Trophoblast cell (in vitro differentiated cells and primary cell): ENCODE data around the gene KIAA0513.

Source experiments
- DNase-seq, 2 donors: peaks; one replicate each; pipeline ENCODE4 v3.0.0-alpha.2; 2016
- H2AFZ ChIP-seq: 2 replicates; pipeline ENCODE4 v1.6.1; 2013; ENCODE audit warnings: low read length, moderate library complexity, mild to moderate bottlenecking; ENCODE audit not compliant: insufficient read depth, poor library complexity
- H2AK5ac ChIP-seq: 2 replicates; pipeline ENCODE4 v1.6.1; 2013; ENCODE audit warnings: mild to moderate bottlenecking, low read length
- H2BK120ac ChIP-seq: 2 replicates; pipeline ENCODE4 v1.6.1; 2013; ENCODE audit warnings: low read length, mild to moderate bottlenecking, moderate library complexity; ENCODE audit not compliant: insufficient read depth, poor library complexity
- H2BK12ac ChIP-seq: 2 replicates; pipeline ENCODE4 v1.6.1; 2013; ENCODE audit warnings: mild to moderate bottlenecking, low read length, moderate library complexity
- H2BK5ac ChIP-seq: 2 replicates; pipeline ENCODE4 v1.6.1; 2013; ENCODE audit warnings: low read length, low read depth, moderate library complexity, mild to moderate bottlenecking; ENCODE audit not compliant: poor library complexity
- H3K14ac ChIP-seq: 2 replicates; pipeline ENCODE4 v1.6.1; 2013; ENCODE audit warnings: mild to moderate bottlenecking, low read length
- H3K18ac ChIP-seq: 2 replicates; pipeline ENCODE4 v1.6.1; 2013; ENCODE audit warnings: mild to moderate bottlenecking, low read length
- H3K23ac ChIP-seq: 2 replicates; pipeline ENCODE4 v1.6.1; 2013; ENCODE audit warnings: low read length
- H3K27ac ChIP-seq: 2 replicates; pipeline ENCODE4 v1.5.1; 2013; ENCODE audit warnings: low read depth, mild to moderate bottlenecking, inconsistent platforms, low read length, moderate library complexity
- H3K27me3 ChIP-seq: 2 replicates; pipeline ENCODE4 v1.6.1; 2013; ENCODE audit warnings: inconsistent platforms, mild to moderate bottlenecking, low read length, moderate library complexity; ENCODE audit not compliant: insufficient read depth
- H3K36me3 ChIP-seq, 2 experiments: 1 replicate in 1 of 2; 2 replicates in 1 of 2; pipeline ENCODE4 v1.6.1; 2013; ENCODE audit warnings: low read length in 2 of 2, mild to moderate bottlenecking in 2 of 2, moderate library complexity in 1 of 2; ENCODE audit not compliant: insufficient read depth in 2 of 2, control insufficient read depth in 1 of 2
- H3K4ac ChIP-seq: 2 replicates; pipeline ENCODE4 v1.6.1; 2013; ENCODE audit warnings: low read depth, mild to moderate bottlenecking, low read length, moderate library complexity
- H3K4me1 ChIP-seq, 2 experiments: 1 replicate in 1 of 2; 2 replicates in 1 of 2; pipeline ENCODE4 v1.6.1; 2013; ENCODE audit warnings: low read length in 2 of 2, mild to moderate bottlenecking in 2 of 2, moderate library complexity in 1 of 2; ENCODE audit not compliant: insufficient read depth in 2 of 2, control insufficient read depth in 1 of 2
- H3K4me2 ChIP-seq: 2 replicates; pipeline ENCODE4 v1.6.1; 2013; ENCODE audit warnings: inconsistent platforms, mild to moderate bottlenecking, low read length, moderate library complexity
- H3K4me3 ChIP-seq: 2 replicates; pipeline ENCODE4 v1.5.1; 2013; ENCODE audit warnings: mild to moderate bottlenecking, low read depth, low read length, inconsistent platforms
- H3K79me1 ChIP-seq: one replicate; pipeline ENCODE4 v1.6.1; 2013; ENCODE audit warnings: low read length
- H3K79me2 ChIP-seq: 2 replicates; pipeline ENCODE4 v1.6.1; 2013; ENCODE audit warnings: low read length, mild to moderate bottlenecking; ENCODE audit not compliant: control insufficient read depth, insufficient read depth, poor library complexity
- H3K9ac ChIP-seq: 2 replicates; pipeline ENCODE4 v1.6.1; 2013; ENCODE audit warnings: mild to moderate bottlenecking, low read length
- H3K9me3 ChIP-seq: 2 replicates; pipeline ENCODE4 v1.6.1; 2013; ENCODE audit warnings: low read depth, mild to moderate bottlenecking, control low read depth, inconsistent platforms, low read length; ENCODE audit not compliant: insufficient read depth
- H4K12ac ChIP-seq: 2 replicates; pipeline ENCODE4 v1.6.1; 2013; ENCODE audit warnings: low read depth, mild to moderate bottlenecking, low read length, moderate library complexity
- H4K8ac ChIP-seq: 2 replicates; pipeline ENCODE4 v1.6.1; 2013; ENCODE audit warnings: low read depth, mild to moderate bottlenecking, low read length, moderate library complexity
- H4K91ac ChIP-seq: one replicate; pipeline ENCODE4 v1.6.1; 2013; ENCODE audit warnings: low read depth, mild to moderate bottlenecking, low read length, moderate library complexity
- WGBS: extraction: QIAGEN DNeasy Blood & Tissue Kit; methylation state at CpG from one replicate; pipeline ENCODE4 v1.1.7; 2013; ENCODE audit warnings: missing lambda C conversion rate; ENCODE audit not compliant: insufficient read length, insufficient coverage; ENCODE audit errors: extremely low coverage; 5-methylcytosine and 5-hydroxymethylcytosine counted together

KIAA0513 gene

GRCh38 chr16:85103114-85104079 is 75.8 kb downstream of the KIAA0513 start:
- Histone ChIP-seq H3K4me1 (no peaks in the 10 kb centered on the region), H3K27me3 (no peaks in the 10 kb centered on the region), H3K14ac (no peak overlapping the region), H3K36me3 (no peaks in the 10 kb centered on the region), H3K27ac (no peak overlapping the region), H3K18ac (no peak overlapping the region), H2BK5ac (no peak overlapping the region), H2BK120ac (no peak overlapping the region), H2AFZ (no peak overlapping the region), H3K23ac (no peak overlapping the region), H3K9me3 (peaks cover 8% of the 10 kb centered on the region), H3K79me1 (no peaks in the 10 kb centered on the region), H2AK5ac (no peak overlapping the region), H4K8ac (no peak overlapping the region), H3K4me3 (no peak overlapping the region), H3K4me2 (no peak overlapping the region), H3K79me2 (no peaks in the 10 kb centered on the region), H4K12ac (no peak overlapping the region), H3K9ac (no peak overlapping the region), H3K4ac (no peak overlapping the region), H2BK12ac (no peak overlapping the region), H4K91ac (no peak overlapping the region)
- DNase-seq, result no peak
- no CpG with 5 or more reads among the region's 23 CpGs for WGBS

GRCh38 chr16:85104147-85104546 is 76.6 kb downstream of the KIAA0513 start:
- no CpG with 5 or more reads among the region's 12 CpGs for WGBS
- no peaks in the 10 kb centered on the region for H3K79me2 ChIP-seq
- peaks cover 8% of the 10 kb centered on the region for H3K9me3 ChIP-seq
- H3K23ac ChIP-seq, result no peak overlapping the region
- no peak overlapping the region for H3K4ac ChIP-seq
- H3K27ac ChIP-seq, result no peak overlapping the region
- H4K12ac ChIP-seq, result no peak overlapping the region
- no peak overlapping the region for H4K91ac ChIP-seq
- H2BK5ac ChIP-seq, result no peak overlapping the region
- H3K18ac ChIP-seq, result no peak overlapping the region
- no peaks in the 10 kb centered on the region for H3K27me3 ChIP-seq
- no peak for DNase-seq
- no peak overlapping the region for H2BK12ac ChIP-seq
- H2AK5ac ChIP-seq, result no peak overlapping the region
- H3K79me1 ChIP-seq, result no peaks in the 10 kb centered on the region
- no peak overlapping the region for H2AFZ ChIP-seq
- H3K4me3 ChIP-seq, result no peak overlapping the region
- no peak overlapping the region for H4K8ac ChIP-seq
- no peaks in the 10 kb centered on the region for H3K36me3 ChIP-seq
- H2BK120ac ChIP-seq, result no peak overlapping the region
- H3K9ac ChIP-seq, result no peak overlapping the region
- no peak overlapping the region for H3K14ac ChIP-seq
- H3K4me1 ChIP-seq, result no peaks in the 10 kb centered on the region
- no peak overlapping the region for H3K4me2 ChIP-seq

GRCh38 chr16:85104821-85105391 is 77.3 kb downstream of the KIAA0513 start:
- Histone ChIP-seq H2BK12ac (no peak overlapping the region), H2BK5ac (no peak overlapping the region), H4K12ac (no peak overlapping the region), H2AK5ac (no peak overlapping the region), H3K4me1 (no peaks in the 10 kb centered on the region), H3K36me3 (no peaks in the 10 kb centered on the region), H4K91ac (no peak overlapping the region), H2AFZ (no peak overlapping the region), H3K27me3 (no peaks in the 10 kb centered on the region), H3K4me3 (no peak overlapping the region), H4K8ac (no peak overlapping the region), H3K4ac (no peak overlapping the region), H3K9ac (peak overlapping the region; percentile 13), H3K18ac (no peak overlapping the region), H3K9me3 (peaks cover 8% of the 10 kb centered on the region), H3K23ac (no peak overlapping the region), H3K27ac (no peak overlapping the region), H3K79me1 (no peaks in the 10 kb centered on the region), H3K79me2 (no peaks in the 10 kb centered on the region), H2BK120ac (no peak overlapping the region), H3K4me2 (no peak overlapping the region), H3K14ac (no peak overlapping the region)
- no CpG with 5 or more reads among the region's 11 CpGs for WGBS
- no peak for DNase-seq

- Histone ChIP-seq H2BK5ac (no peak overlapping the region), H3K27ac (no peak overlapping the region), H3K79me2 (no peaks in the 10 kb centered on the region), H3K9me3 (peaks cover 8% of the 10 kb centered on the region), H3K4me1 (no peaks in the 10 kb centered on the region), H3K4me2 (no peak overlapping the region), H4K12ac (no peak overlapping the region), H2AFZ (no peak overlapping the region), H3K18ac (no peak overlapping the region), H2AK5ac (no peak overlapping the region), H2BK120ac (no peak overlapping the region), H3K27me3 (no peaks in the 10 kb centered on the region), H3K36me3 (no peaks in the 10 kb centered on the region), H4K8ac (no peak overlapping the region), H4K91ac (no peak overlapping the region), H3K23ac (no peak overlapping the region), H3K79me1 (no peaks in the 10 kb centered on the region), H3K14ac (no peak overlapping the region), H2BK12ac (no peak overlapping the region), H3K4ac (no peak overlapping the region), H3K4me3 (no peak overlapping the region), H3K9ac (no peak overlapping the region)
- no CpG with 5 or more reads among the region's 5 CpGs for WGBS
- DNase-seq, result no peak
Observed at GRCh38 chr16:85105475-85105874, 77.9 kb downstream of the KIAA0513 start.
